ENCODE data around the gene GNGT1.

- TF ChIP-seq CTCF (IDR thresholded peaks at IDR 0.05; ENCODE audit: low read depth, low read length, missing input control) (no peak), SP1 (IDR thresholded peaks at IDR 0.05) (no peak), GABPA (IDR thresholded peaks at IDR 0.05 in 1 of 2, conservative IDR thresholded peaks at IDR 0.05 in 1 of 2) (no peak), ATF3 (IDR thresholded peaks at IDR 0.05) (no peak), RAD21 (IDR thresholded peaks at IDR 0.05) (no peak), HNF4G (IDR thresholded peaks at IDR 0.05) (no peak), REST (IDR thresholded peaks at IDR 0.05) (no peak), TAF1 (conservative IDR thresholded peaks at IDR 0.05) (no peak), NR2F2 (IDR thresholded peaks at IDR 0.05) (no peak), YY1 (IDR thresholded peaks at IDR 0.05) (no peak), JUND (IDR thresholded peaks at IDR 0.05) (no peak)
These were observed 28.7 kb downstream of the GNGT1 start for GRCh38 chr7:93935102-93935501.

Measured in liver (tissue), 3 donors.